GM12801 (cell line): Measurements from ENCODE around the gene STPG1.

Experiments used
- CTCF ChIP-seq: IDR thresholded peaks from one replicate; pipeline ENCODE4 v1.5.1; 2011; ENCODE audit warnings: control low read depth; ENCODE audit not compliant: insufficient read length; ENCODE audit errors: extremely low read depth

Gene STPG1

GRCh38 chr1:24438423-24438901 is 24.9 kb upstream of the STPG1 start:
- no peak for TF ChIP-seq CTCF

GRCh38 chr1:24437631-24438396 is 24.2 kb upstream of the STPG1 start:
- no peak for TF ChIP-seq CTCF

- no peak for TF ChIP-seq CTCF
Observed at GRCh38 chr1:24435782-24436365, 22.3 kb upstream of the STPG1 start.

- no peak for TF ChIP-seq CTCF
Observed at GRCh38 chr1:24427545-24427862, 13.9 kb upstream of the STPG1 start.

- no peak for TF ChIP-seq CTCF
Observed at GRCh38 chr1:24426744-24427544, 13.4 kb upstream of the STPG1 start.

- no peak for TF ChIP-seq CTCF
Observed at GRCh38 chr1:24425922-24426321, 12.3 kb upstream of the STPG1 start.

GRCh38 chr1:24425441-24425840 is 11.9 kb upstream of the STPG1 start:
- TF ChIP-seq CTCF, result no peak
